GM21723 (cell line): ENCODE results near the gene CYP2A6.
"Not testable (repeated sequence)": the region's sequence is repeated elsewhere in the genome, so short reads cannot be mapped to it uniquely, and the experiment has no call there.

Experiments used
- ATAC-seq: cut with Tn5 transposase; IDR thresholded peaks from one replicate; pipeline ENCODE4 v1.9.1; 2021; ENCODE audit warnings: mild to moderate bottlenecking, moderate library complexity; ENCODE audit not compliant: unreplicated experiment

The CYP2A6 gene, protein sequence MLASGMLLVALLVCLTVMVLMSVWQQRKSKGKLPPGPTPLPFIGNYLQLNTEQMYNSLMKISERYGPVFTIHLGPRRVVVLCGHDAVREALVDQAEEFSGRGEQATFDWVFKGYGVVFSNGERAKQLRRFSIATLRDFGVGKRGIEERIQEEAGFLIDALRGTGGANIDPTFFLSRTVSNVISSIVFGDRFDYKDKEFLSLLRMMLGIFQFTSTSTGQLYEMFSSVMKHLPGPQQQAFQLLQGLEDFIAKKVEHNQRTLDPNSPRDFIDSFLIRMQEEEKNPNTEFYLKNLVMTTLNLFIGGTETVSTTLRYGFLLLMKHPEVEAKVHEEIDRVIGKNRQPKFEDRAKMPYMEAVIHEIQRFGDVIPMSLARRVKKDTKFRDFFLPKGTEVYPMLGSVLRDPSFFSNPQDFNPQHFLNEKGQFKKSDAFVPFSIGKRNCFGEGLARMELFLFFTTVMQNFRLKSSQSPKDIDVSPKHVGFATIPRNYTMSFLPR

DNA sequence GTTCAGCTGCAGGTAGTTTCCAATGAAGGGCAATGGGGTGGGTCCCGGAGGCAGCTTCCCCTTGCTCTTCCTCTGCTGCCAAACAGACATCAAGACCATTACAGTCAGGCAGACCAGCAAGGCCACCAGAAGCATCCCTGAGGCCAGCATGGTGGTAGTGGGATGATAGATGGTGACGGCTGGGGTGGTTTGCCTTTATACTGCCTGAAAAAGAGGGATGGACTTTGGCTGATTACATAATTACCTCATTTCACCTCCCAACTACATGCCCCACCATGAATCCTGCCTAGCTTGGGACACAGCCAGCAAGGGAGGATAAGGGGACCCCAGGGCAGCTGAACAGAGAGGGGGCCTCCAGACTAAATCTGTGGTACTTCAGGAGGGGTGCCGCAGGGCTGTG, at the start of gene CYP2A6:
Gene CYP2A6 (minus strand): TSS at position 171 of the 400 bp plus-strand sequence. CDS start 21 bp downstream, at position 150.
- not testable (repeated sequence) for ATAC-seq

DNA sequence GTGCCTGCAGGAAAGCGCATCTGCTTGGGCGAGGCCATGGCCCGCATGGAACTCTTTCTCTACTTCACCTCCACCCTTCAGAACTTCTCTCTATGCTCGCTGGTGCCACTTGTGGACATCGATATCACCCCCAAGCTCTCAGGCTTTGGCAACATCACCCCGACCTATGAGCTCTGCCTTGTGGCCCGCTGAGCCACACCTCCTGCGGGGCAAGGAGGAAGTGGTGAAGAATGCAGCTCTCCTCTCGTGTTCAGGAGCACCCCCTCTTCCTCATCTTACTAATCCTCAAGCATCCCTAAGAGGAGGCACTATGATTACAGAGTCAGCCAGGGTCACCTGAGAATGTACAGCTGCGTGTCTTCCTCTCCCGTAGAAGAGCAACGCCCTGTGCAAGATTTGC, 49.7 kb upstream of the CYP2A6 start:
- not testable (repeated sequence) for ATAC-seq

DNA sequence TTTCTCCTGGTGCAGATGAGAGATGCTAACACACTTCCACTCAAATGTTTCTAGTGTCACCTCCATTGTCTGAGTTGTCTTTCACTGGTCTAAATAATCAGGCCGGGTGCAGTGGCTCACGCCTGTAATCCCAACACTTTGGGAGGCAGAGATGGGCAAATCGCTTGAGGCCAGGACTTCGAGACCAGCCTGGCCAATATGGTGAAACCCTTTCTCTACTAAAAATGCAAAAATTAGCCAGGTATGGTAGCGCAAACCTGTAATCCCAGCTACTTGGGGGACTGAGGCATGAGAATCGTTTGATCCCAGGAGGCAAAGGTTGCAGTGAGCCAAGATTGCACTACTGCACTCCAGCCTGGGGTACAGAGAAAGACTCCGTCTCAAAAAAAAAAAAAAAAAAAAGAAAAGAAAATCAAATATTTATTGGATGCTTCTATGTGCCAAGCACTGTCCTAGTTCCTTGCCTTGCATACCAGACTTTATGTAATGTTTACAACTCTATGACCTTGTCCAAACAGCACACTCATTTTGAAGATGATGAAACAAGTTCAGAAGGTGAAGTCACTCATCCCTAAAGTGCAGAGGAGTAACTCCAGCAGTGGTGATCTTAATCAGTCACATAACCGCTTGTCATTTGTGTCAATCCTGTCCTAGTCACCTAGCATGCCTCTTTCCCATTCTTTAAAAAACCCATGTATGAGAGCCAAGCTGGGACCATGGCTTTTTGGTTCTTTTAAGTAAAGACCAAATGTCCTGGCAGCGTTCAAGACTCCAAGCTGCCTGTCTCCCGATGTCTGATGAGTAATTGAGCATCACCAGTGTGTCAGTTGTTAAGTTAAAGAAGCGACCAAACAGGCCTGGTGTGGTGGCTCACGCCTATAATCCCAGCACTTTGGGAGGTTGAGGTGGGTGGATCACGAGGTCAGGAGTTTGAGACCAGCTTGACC, 46.9 kb upstream of the CYP2A6 start:
- not testable (repeated sequence) for ATAC-seq

- ATAC-seq = no peak
Measured at GRCh38 chr19:40896418-40896796, 46.2 kb upstream of the CYP2A6 start.

GRCh38 chr19:40893112-40893511, 42.9 kb upstream of the CYP2A6 start:
- no peak for ATAC-seq

- no peak for ATAC-seq
Measured at GRCh38 chr19:40889366-40889765, 39.1 kb upstream of the CYP2A6 start.

DNA sequence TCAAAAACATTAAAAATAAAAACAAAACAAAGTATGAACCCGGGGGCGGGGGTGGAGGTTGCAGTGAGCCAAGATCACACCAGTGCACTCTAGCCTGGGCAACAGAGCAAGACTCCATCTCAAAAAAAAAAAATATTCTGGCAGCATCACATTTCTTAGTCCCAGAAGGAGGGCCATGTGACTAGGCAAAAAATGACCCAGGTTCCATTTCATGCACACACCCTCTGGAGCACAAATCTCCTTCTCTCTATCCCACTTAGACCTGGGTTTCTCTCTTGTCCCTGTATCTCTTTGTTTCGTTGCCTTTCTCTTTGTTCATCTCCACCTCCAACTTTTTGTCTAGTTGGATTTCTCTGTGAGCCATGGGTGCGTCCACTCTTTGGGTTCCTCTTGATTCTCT, 37.9 kb upstream of the CYP2A6 start:
- ATAC-seq = no peak

GRCh38 chr19:40884187-40884931, 34.1 kb upstream of the CYP2A6 start:
- not testable (repeated sequence) for ATAC-seq

DNA sequence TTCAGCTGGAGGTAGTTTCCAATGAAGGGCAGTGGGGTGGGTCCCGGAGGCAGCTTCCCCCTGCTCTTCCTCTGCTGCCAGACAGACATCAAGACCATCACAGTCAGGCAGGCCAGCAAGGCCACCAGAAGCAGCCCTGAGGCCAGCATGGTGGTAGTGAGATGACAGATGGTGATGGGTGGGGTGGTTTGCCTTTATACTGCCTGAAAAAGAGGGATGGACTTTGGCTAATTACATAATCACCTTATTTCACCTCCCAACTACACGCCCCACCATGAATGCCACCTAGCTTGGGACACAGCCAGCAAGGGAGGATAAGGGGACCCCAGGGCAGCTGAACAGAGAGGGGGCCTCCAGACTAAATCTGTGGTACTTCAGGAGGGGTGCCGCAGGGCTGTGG, 31.8 kb upstream of the CYP2A6 start, which contains the start of gene CYP2A7:
Gene CYP2A7 (minus strand): TSS at position 170 of the 400 bp plus-strand sequence. CDS start 21 bp downstream, at position 149.
- ATAC-seq = not testable (repeated sequence)

GRCh38 chr19:40879349-40879748, 29.1 kb upstream of the CYP2A6 start:
- ATAC-seq = not testable (repeated sequence)

DNA sequence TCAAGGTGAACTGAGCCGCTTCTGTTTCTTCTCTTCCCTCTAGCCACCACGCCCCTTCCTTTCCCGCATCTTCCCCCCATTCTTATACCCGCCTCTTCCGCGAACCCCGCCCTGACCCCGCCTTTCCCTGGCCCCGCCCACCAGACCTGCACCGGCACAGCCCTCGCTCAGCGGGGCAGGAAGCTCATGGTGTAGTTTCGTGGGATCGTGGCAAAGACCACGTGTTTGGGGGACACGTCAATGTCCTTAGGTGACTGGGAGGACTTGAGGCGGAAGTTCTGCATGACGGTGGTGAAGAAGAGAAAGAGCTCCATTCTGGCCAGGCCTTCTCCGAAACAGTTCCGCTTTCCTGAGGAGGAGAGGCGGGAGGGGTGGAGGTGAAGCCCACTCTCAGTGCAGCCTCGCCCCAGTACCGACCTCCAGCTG, 25.3 kb upstream of the CYP2A6 start:
- not testable (repeated sequence) for ATAC-seq

GRCh38 chr19:40874874-40875273, 24.6 kb upstream of the CYP2A6 start:
- not testable (repeated sequence) for ATAC-seq

- not testable (repeated sequence) for ATAC-seq
Measured at GRCh38 chr19:40873873-40874272, 23.6 kb upstream of the CYP2A6 start.

DNA sequence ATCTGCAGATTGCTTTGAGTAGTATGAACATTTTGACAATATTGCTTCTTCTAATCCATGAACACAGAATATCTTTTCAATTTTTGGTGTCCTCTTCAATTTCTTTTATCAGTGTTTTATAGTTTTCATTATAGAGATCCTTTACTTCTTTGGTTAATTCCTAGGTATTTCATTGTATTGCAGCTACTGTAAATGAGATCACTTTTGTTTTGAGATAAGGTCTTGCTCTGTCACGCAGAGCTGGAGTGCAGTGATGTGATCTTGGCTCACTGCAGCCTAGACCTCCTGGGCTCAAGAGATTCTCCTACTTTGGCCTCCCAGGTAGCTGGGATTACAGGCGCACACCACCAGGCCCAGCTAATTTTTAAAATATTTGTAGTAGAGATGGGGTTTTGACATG, 22.0 kb upstream of the CYP2A6 start:
- ATAC-seq = no peak

- no peak for ATAC-seq
Measured at GRCh38 chr19:40867701-40868100, 17.5 kb upstream of the CYP2A6 start.

DNA sequence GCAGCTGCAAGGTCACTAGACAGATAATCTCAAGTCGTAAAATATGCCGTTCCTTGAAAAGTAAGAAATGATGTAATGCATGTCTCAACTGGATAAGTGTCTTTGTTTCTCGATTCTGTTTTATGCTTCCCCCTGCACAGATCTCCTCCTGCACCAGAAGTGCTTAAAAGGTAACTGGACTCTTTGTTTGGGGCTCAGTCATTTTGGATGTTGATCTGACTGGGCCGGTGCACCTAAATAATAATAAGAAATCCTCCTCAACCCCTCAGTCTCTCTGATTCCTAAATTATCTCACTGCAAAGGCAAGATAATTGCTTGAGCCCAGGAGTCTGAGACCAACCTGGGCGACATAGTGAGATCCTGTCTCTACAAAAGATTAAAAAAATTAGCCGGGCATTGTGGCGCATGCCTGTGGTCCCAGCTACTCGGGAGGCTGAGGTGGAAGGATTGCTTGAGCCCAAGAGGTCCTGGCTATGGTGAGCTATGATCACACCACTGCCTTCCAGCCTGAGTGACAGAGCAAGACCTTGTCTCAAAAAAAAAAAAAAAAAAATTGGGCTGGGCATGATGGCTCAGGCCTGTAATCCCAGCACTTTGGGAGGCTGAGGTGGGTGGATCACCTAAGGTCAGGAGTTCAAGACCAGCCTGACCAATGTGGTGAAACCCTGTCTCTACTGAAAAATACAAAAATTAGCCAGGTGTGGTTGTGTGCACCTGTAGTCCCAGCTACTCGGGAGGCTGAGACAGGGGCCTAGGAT, 14.7 kb upstream of the CYP2A6 start:
- not testable (repeated sequence) for ATAC-seq

GRCh38 chr19:40862785-40863184, 12.5 kb upstream of the CYP2A6 start:
- no peak for ATAC-seq

- no peak for ATAC-seq
Measured at GRCh38 chr19:40862333-40862732, 12.1 kb upstream of the CYP2A6 start.

DNA sequence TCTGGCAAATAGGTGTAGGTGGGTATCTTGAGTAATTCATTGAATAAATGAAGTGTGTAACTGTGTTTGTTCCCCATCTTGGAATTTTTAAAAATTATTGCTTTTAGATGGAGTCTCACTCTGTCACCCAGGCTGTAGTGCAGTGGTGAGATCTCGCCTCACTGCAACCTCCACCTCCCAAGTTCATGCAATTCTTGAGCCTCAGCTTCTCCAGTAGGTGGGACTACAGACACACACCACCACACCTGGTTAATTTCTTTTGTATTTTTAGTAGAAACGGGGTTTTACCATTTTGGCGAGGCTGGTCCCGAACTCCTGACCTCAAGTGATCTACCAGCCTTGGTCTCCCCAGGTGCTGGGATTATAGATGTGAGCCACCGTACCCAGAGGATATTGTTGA, 7.9 kb upstream of the CYP2A6 start:
- ATAC-seq = no peak
